Measurements from ENCODE around the gene KRTAP2-1. TPM values are rescaled to one million over a fixed set of nuclear protein-coding genes. Genes with fewer than 3 reads are reported as not detected.
"Not testable (repeated sequence)": the region's sequence is repeated elsewhere in the genome, so short reads cannot be mapped to it uniquely, and the experiment has no call there.

Gene KRTAP2-1, protein sequence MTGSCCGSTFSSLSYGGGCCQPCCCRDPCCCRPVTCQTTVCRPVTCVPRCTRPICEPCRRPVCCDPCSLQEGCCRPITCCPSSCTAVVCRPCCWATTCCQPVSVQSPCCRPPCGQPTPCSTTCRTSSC
- total RNA-seq: not detected in 2 replicates
- long read RNA-seq: 0 reads

DNA sequence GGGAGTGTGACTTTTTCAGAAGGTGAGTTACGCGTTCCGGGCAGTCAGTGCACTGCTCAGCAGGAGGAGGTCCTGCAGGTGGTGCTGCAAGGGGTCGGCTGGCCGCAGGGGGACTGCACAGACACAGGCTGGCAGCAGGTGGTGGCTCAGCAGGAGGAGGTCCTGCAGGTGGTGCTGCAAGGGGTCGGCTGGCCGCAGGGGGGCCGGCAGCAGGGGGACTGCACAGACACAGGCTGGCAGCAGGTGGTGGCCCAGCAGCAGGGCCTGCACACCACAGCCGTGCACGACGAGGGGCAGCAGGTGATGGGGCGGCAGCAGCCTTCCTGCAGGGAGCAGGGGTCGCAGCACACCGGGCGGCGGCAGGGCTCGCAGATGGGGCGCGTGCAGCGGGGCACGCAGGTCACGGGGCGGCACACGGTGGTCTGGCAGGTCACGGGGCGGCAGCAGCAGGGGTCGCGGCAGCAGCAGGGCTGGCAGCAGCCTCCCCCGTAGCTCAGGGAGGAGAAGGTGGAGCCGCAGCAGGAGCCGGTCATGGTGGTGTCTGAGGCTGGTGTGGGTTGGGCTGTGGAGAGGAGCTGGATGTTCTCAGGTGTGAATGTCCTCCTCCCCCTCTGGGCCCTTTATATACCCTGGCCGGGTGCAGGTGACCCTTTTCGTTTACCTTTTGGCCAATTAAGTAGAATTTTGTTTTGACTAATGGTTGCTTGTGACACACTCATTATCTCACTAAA, at the start of gene KRTAP2-1:
KRTAP2-1 (minus strand) TSS at position 582 of the 731 bp plus-strand sequence; CDS start at position 533, 49 bp downstream.
- not testable (repeated sequence) for H3K4me1 Mint-ChIP-seq; H3K27ac Mint-ChIP-seq (ENCODE audit: unreplicated experiment); DNase-seq (ENCODE audit: low read depth, low spot score); H3K9me3 Mint-ChIP-seq; H3K4me3 Mint-ChIP-seq; H3K36me3 Mint-ChIP-seq (ENCODE audit: low read depth)
- H3K27me3 Mint-ChIP-seq (ENCODE audit: low read depth): peaks cover 18% of the 10 kb centered on the region

DNA sequence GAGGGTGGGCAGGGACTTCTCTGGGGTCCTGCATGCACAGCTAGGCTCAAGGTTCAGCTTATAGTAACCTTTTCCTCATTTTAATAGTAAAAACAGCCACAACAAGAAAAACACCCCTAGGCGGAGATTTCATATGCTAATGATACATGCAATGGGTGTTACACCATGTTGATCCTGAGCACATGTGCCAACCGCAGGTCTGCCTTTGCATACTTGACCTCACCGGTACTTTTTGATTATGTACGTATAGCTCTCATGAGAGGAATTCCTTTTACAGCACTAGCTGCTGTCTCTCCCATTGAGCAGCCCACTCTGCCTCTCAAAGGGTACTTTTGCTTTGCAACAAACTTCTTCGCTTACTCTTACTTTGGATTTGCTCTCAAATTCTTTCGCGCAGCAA, 48.9 kb upstream of the KRTAP2-1 start:
- H3K27me3 Mint-ChIP-seq (ENCODE audit: low read depth): peaks cover 26% of the 10 kb centered on the region
- no peak for DNase-seq (ENCODE audit: low read depth, low spot score)
- no peaks in the 10 kb centered on the region for H3K36me3 Mint-ChIP-seq (ENCODE audit: low read depth)
- H3K9me3 Mint-ChIP-seq: peaks cover 5% of the 10 kb centered on the region
- no peaks in the 10 kb centered on the region for H3K4me1 Mint-ChIP-seq
- TF ChIP-seq, protein P1, sequence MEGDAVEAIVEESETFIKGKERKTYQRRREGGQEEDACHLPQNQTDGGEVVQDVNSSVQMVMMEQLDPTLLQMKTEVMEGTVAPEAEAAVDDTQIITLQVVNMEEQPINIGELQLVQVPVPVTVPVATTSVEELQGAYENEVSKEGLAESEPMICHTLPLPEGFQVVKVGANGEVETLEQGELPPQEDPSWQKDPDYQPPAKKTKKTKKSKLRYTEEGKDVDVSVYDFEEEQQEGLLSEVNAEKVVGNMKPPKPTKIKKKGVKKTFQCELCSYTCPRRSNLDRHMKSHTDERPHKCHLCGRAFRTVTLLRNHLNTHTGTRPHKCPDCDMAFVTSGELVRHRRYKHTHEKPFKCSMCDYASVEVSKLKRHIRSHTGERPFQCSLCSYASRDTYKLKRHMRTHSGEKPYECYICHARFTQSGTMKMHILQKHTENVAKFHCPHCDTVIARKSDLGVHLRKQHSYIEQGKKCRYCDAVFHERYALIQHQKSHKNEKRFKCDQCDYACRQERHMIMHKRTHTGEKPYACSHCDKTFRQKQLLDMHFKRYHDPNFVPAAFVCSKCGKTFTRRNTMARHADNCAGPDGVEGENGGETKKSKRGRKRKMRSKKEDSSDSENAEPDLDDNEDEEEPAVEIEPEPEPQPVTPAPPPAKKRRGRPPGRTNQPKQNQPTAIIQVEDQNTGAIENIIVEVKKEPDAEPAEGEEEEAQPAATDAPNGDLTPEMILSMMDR (conservative IDR thresholded peaks at IDR 0.05): no peak
- H3K27ac Mint-ChIP-seq (ENCODE audit: unreplicated experiment): no peak overlapping the region
- no peak overlapping the region for H3K4me3 Mint-ChIP-seq

DNA sequence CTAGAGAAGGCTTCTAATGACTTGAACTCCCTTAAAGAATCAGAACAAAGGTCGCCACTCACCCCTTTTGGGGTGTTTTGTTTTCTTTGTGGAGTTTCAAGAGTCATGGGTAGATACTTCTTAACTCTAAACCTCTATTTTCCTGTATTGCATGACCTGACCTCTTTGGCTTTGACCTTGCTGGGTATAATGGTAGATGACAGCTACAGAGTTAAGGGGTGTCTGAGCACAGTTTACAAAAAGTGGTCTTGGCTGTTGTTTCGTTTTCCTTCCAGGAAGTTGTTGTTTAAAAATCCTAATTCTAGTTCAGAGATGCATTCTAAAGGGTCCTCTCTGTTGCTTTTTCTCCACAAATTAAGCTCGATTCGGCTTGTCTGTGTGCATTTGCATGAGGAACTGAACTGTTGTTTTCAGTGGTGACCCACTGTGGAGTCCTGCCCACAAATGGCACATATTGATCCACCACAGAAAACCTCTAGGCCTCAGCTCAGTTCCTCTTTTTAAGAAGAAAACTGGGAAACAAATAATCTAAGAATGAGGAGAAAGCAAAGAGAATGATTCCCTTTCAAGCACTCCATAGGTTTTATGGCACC, 41.7 kb upstream of the KRTAP2-1 start:
- H3K27ac Mint-ChIP-seq (ENCODE audit: unreplicated experiment); DNase-seq (ENCODE audit: low read depth, low spot score); H3K9me3 Mint-ChIP-seq; H3K4me3 Mint-ChIP-seq; H3K36me3 Mint-ChIP-seq (ENCODE audit: low read depth); H3K27me3 Mint-ChIP-seq (ENCODE audit: low read depth); H3K4me1 Mint-ChIP-seq: not testable (repeated sequence)

DNA sequence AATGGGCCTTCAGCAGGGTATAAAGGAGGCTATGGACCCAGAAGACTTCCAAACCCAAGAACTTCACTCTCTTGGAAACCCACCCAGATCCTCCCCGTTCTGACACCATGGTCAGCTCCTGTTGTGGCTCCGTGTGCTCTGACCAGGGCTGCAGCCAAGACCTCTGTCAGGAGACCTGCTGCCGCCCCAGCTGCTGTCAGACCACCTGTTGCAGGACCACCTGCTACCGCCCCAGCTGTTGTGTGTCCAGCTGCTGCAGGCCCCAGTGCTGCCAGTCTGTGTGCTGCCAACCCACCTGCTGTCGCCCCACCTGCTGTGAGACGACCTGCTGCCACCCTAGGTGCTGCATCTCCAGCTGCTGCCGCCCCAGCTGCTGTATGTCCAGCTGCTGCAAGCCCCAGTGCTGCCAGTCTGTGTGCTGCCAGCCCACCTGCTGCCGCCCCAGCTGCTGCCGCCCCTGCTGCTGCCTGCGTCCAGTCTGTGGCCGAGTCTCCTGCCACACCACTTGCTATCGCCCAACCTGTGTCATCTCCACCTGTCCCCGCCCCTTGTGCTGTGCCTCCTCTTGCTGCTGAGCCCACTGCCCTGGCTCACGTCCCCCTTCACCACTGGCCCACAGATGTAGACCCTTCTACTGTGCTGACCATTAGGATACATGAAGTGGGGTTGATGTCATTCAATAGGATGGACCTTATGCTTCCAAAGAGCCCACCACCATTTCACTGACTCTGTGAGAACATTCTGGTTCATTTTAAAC, 37.2 kb upstream of the KRTAP2-1 start, which contains the start of gene KRTAP4-7:
KRTAP4-7 (plus strand) TSS at position 51 of the 757 bp plus-strand sequence; CDS start at position 108, 57 bp downstream.
- H3K9me3 Mint-ChIP-seq; H3K36me3 Mint-ChIP-seq (ENCODE audit: low read depth); H3K4me3 Mint-ChIP-seq; H3K27me3 Mint-ChIP-seq (ENCODE audit: low read depth); DNase-seq (ENCODE audit: low read depth, low spot score); H3K27ac Mint-ChIP-seq (ENCODE audit: unreplicated experiment); H3K4me1 Mint-ChIP-seq: not testable (repeated sequence)

DNA sequence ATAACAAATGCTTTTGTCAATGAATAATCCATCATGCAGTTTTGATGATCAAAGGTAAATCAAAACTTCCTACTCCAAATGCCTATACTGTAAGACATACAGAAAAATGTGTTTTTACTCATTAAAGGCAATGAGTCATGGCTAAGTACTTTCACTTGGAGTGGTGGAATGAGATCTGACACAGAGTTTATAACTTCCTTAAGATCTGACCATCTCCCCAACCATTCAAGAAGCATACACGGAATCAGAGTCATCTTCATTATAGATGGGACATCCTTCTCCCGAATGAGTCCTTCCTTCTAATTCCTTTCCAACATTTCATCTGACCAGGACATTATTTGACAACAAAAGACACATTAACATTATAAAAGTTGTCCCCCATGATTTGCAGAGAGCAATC, 36.3 kb upstream of the KRTAP2-1 start:
- H3K36me3 Mint-ChIP-seq (ENCODE audit: low read depth); DNase-seq (ENCODE audit: low read depth, low spot score); H3K4me1 Mint-ChIP-seq; H3K27ac Mint-ChIP-seq (ENCODE audit: unreplicated experiment); H3K9me3 Mint-ChIP-seq; H3K4me3 Mint-ChIP-seq; H3K27me3 Mint-ChIP-seq (ENCODE audit: low read depth): not testable (repeated sequence)

DNA sequence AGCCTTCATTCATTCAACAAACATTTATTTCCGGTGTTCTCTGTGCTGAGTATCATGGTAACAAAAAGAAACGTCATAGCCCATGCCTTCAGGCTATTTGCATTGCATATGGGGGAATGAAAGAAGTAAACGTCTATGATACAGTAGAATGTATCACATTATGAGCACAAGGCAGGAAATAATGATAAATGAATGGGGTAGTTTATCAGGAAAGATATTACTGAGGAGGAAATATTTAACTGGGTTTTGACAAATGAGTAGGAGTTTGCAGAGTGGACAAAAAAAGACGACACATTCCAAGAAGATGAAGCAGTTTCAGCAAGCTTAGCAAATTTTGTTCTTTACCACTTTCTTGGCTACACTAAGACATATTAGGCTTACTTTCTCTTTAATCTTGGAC, 35.5 kb upstream of the KRTAP2-1 start:
- TF ChIP-seq, protein P1 (conservative IDR thresholded peaks at IDR 0.05): no peak
- peaks cover 9% of the 10 kb centered on the region for H3K27me3 Mint-ChIP-seq (ENCODE audit: low read depth)
- H3K4me1 Mint-ChIP-seq: no peaks in the 10 kb centered on the region
- H3K36me3 Mint-ChIP-seq (ENCODE audit: low read depth): no peaks in the 10 kb centered on the region
- H3K27ac Mint-ChIP-seq (ENCODE audit: unreplicated experiment): no peak overlapping the region
- no peaks in the 10 kb centered on the region for H3K9me3 Mint-ChIP-seq
- no peak overlapping the region for H3K4me3 Mint-ChIP-seq
- DNase-seq (ENCODE audit: low read depth, low spot score): no peak

DNA sequence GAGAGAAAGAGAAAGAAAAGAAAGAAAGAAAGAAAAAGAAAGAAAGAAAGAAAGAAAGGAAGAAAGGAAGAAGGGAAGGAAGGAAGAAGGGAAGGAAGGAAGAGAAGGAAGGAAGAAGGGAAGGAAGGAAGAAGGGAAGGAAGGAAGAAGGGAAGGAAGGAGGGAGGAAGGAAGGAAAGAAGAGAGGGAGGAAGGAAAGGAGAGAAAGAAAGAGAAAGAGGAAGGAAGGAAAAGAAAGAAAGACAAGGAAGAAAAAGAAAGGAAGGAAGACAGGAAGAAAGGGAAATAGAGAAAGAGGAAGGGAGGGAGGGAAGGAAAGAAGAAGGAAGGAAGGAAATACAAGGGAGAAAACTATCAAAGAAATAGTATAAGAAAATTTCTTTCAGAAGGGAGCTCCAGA, 29.7 kb upstream of the KRTAP2-1 start:
- H3K27ac Mint-ChIP-seq (ENCODE audit: unreplicated experiment): no peak overlapping the region
- no peaks in the 10 kb centered on the region for H3K4me1 Mint-ChIP-seq
- H3K27me3 Mint-ChIP-seq (ENCODE audit: low read depth): peaks cover 23% of the 10 kb centered on the region
- DNase-seq (ENCODE audit: low read depth, low spot score): no peak
- H3K36me3 Mint-ChIP-seq (ENCODE audit: low read depth): no peaks in the 10 kb centered on the region
- TF ChIP-seq, protein P1 (conservative IDR thresholded peaks at IDR 0.05): no peak
- H3K4me3 Mint-ChIP-seq: no peak overlapping the region
- no peaks in the 10 kb centered on the region for H3K9me3 Mint-ChIP-seq
